CD14-positive monocyte (primary cell): ENCODE results near the gene E2F1. TPM values are rescaled to one million over a fixed set of nuclear protein-coding genes. Genes with fewer than 3 reads are reported as not detected.

Experiments used
- DNase-seq, 3 donors: peaks; one replicate each; pipeline ENCODE4 v3.0.0-alpha.2; 2011 to 2022
- H2AFZ ChIP-seq: 2 replicates; pipeline ENCODE4 v1.6.0; 2012; ENCODE audit warnings: mild to moderate bottlenecking, low read depth, low read length, inconsistent platforms; ENCODE audit not compliant: insufficient read depth, poor library complexity, severe bottlenecking
- H3K27ac ChIP-seq, 2 donors: 1 replicate in 1 of 2; 2 replicates in 1 of 2; pipeline ENCODE4 v1.5.1; 2012 to 2013; ENCODE audit warnings: low read length in 2 of 2, control low read depth in 1 of 2, inconsistent platforms in 1 of 2, low read depth in 1 of 2, mild to moderate bottlenecking in 1 of 2
- H3K27me3 ChIP-seq, 2 donors: one replicate each; pipeline versions ENCODE4 v1.6.0 to v1.6.1; 2011 to 2013; ENCODE audit warnings: low read length in 2 of 2; ENCODE audit not compliant: control insufficient read depth in 2 of 2, insufficient read depth in 2 of 2
- H3K36me3 ChIP-seq, 2 donors: replicated peaks in 1 of 2; 1 replicate in 1 of 2; 2 replicates in 1 of 2; pipeline versions ENCODE4 v1.5.1 to v1.6.1; 2012 to 2013; ENCODE audit warnings: low read length in 2 of 2, control low read depth in 1 of 2, inconsistent platforms in 1 of 2, mild to moderate bottlenecking in 1 of 2; ENCODE audit not compliant: insufficient read depth in 2 of 2, control insufficient read depth in 1 of 2
- H3K4me1 ChIP-seq, 2 donors: 1 replicate in 1 of 2; 2 replicates in 1 of 2; pipeline versions ENCODE4 v1.5.1 to v1.6.1; 2012 to 2013; ENCODE audit warnings: low read length in 2 of 2, control low read depth in 1 of 2, inconsistent platforms in 1 of 2, mild to moderate bottlenecking in 1 of 2, moderate library complexity in 1 of 2; ENCODE audit not compliant: insufficient read depth in 2 of 2, control insufficient read depth in 1 of 2
- H3K4me2 ChIP-seq: replicated peaks from 2 replicates; pipeline ENCODE3; 2012; ENCODE audit warnings: low read length, moderate library complexity, mild to moderate bottlenecking; ENCODE audit not compliant: poor library complexity, severe bottlenecking; ENCODE audit errors: extremely low read depth
- H3K4me3 ChIP-seq, 3 experiments: fragments of 200-600 bp in 1 of 3; sonication (generic) in 1 of 3; replicated peaks in 1 of 3; 1 replicate in 2 of 3; 2 replicates in 1 of 3; pipeline ENCODE4 v1.5.1; 2011 to 2013; ENCODE audit warnings: low read length in 3 of 3, mild to moderate bottlenecking in 3 of 3, control low read depth in 2 of 3, low read depth in 2 of 3, inconsistent platforms in 1 of 3, moderate library complexity in 1 of 3
- H3K79me2 ChIP-seq: 2 replicates; pipeline ENCODE4 v1.6.0; 2012; ENCODE audit warnings: mild to moderate bottlenecking, control low read depth, inconsistent platforms, low read length, moderate library complexity; ENCODE audit not compliant: insufficient read depth
- H3K9ac ChIP-seq: 2 replicates; pipeline ENCODE4 v1.6.0; 2017; ENCODE audit warnings: low read length, mild to moderate bottlenecking; ENCODE audit not compliant: insufficient read depth, poor library complexity, severe bottlenecking
- H3K9me3 ChIP-seq, 2 donors: replicated peaks in 1 of 2; 1 replicate in 1 of 2; 2 replicates in 1 of 2; pipeline versions ENCODE4 v1.5.1 to v1.6.1; 2012 to 2013; ENCODE audit warnings: low read length in 2 of 2, control low read depth in 1 of 2; ENCODE audit not compliant: control insufficient read depth in 1 of 2, insufficient read depth in 1 of 2
- H4K20me1 ChIP-seq: 2 replicates; pipeline ENCODE4 v1.6.0; 2012; ENCODE audit warnings: mild to moderate bottlenecking, low read length, control low read depth, moderate library complexity; ENCODE audit not compliant: insufficient read depth
- H3K27ac Mint-ChIP-seq, 7 donors: one replicate each; pipeline ENCODE4 v1.8.0; 2020; ENCODE audit warnings: mild to moderate bottlenecking in 7 of 7, mixed read lengths in 7 of 7, moderate library complexity in 6 of 7, inconsistent platforms in 2 of 7
- H3K27me3 Mint-ChIP-seq, 3 donors: one replicate each; pipeline ENCODE4 v1.8.0; 2021 to 2022; ENCODE audit warnings: low read depth in 3 of 3, mild to moderate bottlenecking in 3 of 3, mixed read lengths in 3 of 3, moderate library complexity in 3 of 3, inconsistent platforms in 1 of 3
- H3K36me3 Mint-ChIP-seq, 2 donors: one replicate each; pipeline ENCODE4 v1.8.0; 2020; ENCODE audit warnings: mixed read lengths in 2 of 2, inconsistent platforms in 1 of 2, mild to moderate bottlenecking in 1 of 2
- H3K4me1 Mint-ChIP-seq: one replicate; pipeline ENCODE4 v1.8.0; 2020; ENCODE audit warnings: mild to moderate bottlenecking, mixed read lengths
- H3K4me3 Mint-ChIP-seq, 2 donors: one replicate each; pipeline ENCODE4 v1.8.0; 2020; ENCODE audit warnings: mild to moderate bottlenecking in 2 of 2, mixed read lengths in 2 of 2, moderate library complexity in 1 of 2
- H3K9me3 Mint-ChIP-seq, 7 donors: one replicate each; pipeline ENCODE4 v1.8.0; 2020 to 2022; ENCODE audit warnings: mixed read lengths in 7 of 7, mild to moderate bottlenecking in 6 of 7, moderate library complexity in 6 of 7, inconsistent platforms in 2 of 7
- CTCF ChIP-seq: fragments of 200-600 bp; IDR thresholded peaks from one replicate; pipeline ENCODE4 v1.8.0; 2022; ENCODE audit warnings: antibody characterized with exemption, mild to moderate bottlenecking
- WGBS: methylation state at CpG from one replicate; pipeline ENCODE4 v1.1.5; 2013; ENCODE audit warnings: missing lambda C conversion rate; ENCODE audit not compliant: insufficient coverage; 5-methylcytosine and 5-hydroxymethylcytosine counted together
- intact Hi-C, 2 donors: fragments of 100-400 bp; cut with micrococcal nuclease; formaldehyde crosslinking; loops; one replicate each; pipeline versions ENCODE4 v1.15.0 to v1.15.1; 2023
- polyA plus RNA-seq, 3 donors: library from polyadenylated mRNA; depleted of rRNA in 1 of 3; unstranded in 2 of 3; stranded (reverse) in 1 of 3; fragments of 300-500 nt in 2 of 3; fragments of >200 nt in 1 of 3; fragmentation: Illumina TruSeq in 2 of 3; gene quantifications; 1 replicate in 2 of 3; 2 replicates in 1 of 3; pipeline ENCODE4 v1.2.3, GENCODE V29; 2012 to 2021

E2F1 gene
- polyA plus RNA-seq, 3 donors = 0.17 to 1.1 TPM; not detected in 1

GRCh38 chr20:33651562-33652048 lies 34.6 kb downstream of the E2F1 start:
- no peak overlapping the region for H3K27ac Mint-ChIP-seq
- Histone ChIP-seq H3K27ac (no peak overlapping the region), H3K79me2 (no peaks in the 10 kb centered on the region), H3K4me1 (no peaks in the 10 kb centered on the region), H3K4me2 (no peak overlapping the region), H2AFZ (no peak overlapping the region), H4K20me1 (no peaks in the 10 kb centered on the region), H3K36me3 (peaks cover 0 to under 1% of the 10 kb centered on the region in 2 donors), H3K27me3 (no peaks in the 10 kb centered on the region), H3K9ac (no peak overlapping the region), H3K9me3 (no peaks in the 10 kb centered on the region), H3K4me3 (no peak overlapping the region)
- 93% methylated on average over 10 of the region's 13 CpGs for WGBS
- DNase-seq = no peak
- peaks cover 6% of the 10 kb centered on the region for H3K4me1 Mint-ChIP-seq
- TF ChIP-seq CTCF = no peak
- H3K4me3 Mint-ChIP-seq = no peak overlapping the region
- peaks cover 1 to 9% (median 2%) of the 10 kb centered on the region in 3 donors for H3K27me3 Mint-ChIP-seq
- intact Hi-C loops = no loop called here
- peaks cover 2 to 3% of the 10 kb centered on the region in 2 donors for H3K36me3 Mint-ChIP-seq
- H3K9me3 Mint-ChIP-seq = no peaks in the 10 kb centered on the region

- Histone ChIP-seq H3K27ac (no peak overlapping the region), H3K9ac (no peak overlapping the region), H3K4me2 (no peak overlapping the region), H3K27me3 (no peaks in the 10 kb centered on the region), H3K79me2 (no peaks in the 10 kb centered on the region), H2AFZ (no peak overlapping the region), H3K4me3 (no peak overlapping the region), H4K20me1 (no peaks in the 10 kb centered on the region), H3K9me3 (no peaks in the 10 kb centered on the region), H3K36me3 (peaks cover 0 to 6% of the 10 kb centered on the region in 2 donors), H3K4me1 (no peaks in the 10 kb centered on the region)
- WGBS = 90% methylated on average over 2 of the region's 10 CpGs
- Mint-ChIP-seq H3K4me1 (peaks cover 6% of the 10 kb centered on the region), H3K9me3 (no peaks in the 10 kb centered on the region), H3K27me3 (peaks cover 1 to 8% (median 2%) of the 10 kb centered on the region in 3 donors), H3K36me3 (peaks cover 6 to 8% of the 10 kb centered on the region in 2 donors), H3K4me3 (no peak overlapping the region), H3K27ac (no peak overlapping the region)
- intact Hi-C loops = no loop called here
- DNase-seq = no peak
- TF ChIP-seq CTCF = no peak
Observed at GRCh38 chr20:33650753-33651561, 35.2 kb downstream of the E2F1 start.
